ENCODE data around the gene EYA4.

Gene EYA4

GRCh38 chr6:133254552-133255228, 13.5 kb downstream of the EYA4 start:
- Mint-ChIP-seq H3K36me3 (ENCODE audit: low read depth) (no peaks in the 10 kb centered on the region), H3K27me3 (peaks cover 3% of the 10 kb centered on the region), H3K4me3 (no peak overlapping the region), H3K27ac (no peak overlapping the region), H3K9me3 (no peaks in the 10 kb centered on the region), H3K4me1 (no peaks in the 10 kb centered on the region)
- DNase-seq: no peak
- no peak for ATAC-seq

DNA sequence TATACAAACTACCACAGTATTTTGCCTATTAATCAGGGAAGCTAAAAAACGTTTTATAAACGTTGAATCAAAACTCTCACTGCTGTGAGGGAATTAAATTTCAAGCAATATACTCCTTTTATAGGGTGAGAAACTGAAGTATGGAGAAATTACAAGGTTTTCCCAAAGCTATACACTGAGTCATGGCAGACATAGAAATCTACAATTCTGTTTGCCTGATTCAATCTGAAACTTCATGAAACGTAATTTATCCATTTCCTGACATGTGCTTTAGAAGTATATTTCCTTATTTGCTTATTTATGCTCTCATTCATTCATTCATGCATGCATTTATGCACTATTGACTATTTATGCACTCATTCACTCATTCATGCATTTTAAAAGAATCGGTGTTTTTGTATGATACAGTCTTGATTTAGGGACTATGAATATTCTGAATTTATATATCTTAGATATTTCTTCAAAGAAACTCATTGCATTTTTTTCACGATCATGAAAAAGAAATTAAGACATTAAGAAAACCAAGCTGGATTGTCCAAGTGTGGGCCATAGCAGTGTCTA, 16.5 kb downstream of the EYA4 start:
- Mint-ChIP-seq H3K4me1 (no peaks in the 10 kb centered on the region), H3K27ac (no peak overlapping the region), H3K4me3 (no peak overlapping the region), H3K36me3 (ENCODE audit: low read depth) (no peaks in the 10 kb centered on the region), H3K27me3 (peaks cover 6% of the 10 kb centered on the region), H3K9me3 (no peaks in the 10 kb centered on the region)
- ATAC-seq (no peak), DNase-seq (no peak)

DNA sequence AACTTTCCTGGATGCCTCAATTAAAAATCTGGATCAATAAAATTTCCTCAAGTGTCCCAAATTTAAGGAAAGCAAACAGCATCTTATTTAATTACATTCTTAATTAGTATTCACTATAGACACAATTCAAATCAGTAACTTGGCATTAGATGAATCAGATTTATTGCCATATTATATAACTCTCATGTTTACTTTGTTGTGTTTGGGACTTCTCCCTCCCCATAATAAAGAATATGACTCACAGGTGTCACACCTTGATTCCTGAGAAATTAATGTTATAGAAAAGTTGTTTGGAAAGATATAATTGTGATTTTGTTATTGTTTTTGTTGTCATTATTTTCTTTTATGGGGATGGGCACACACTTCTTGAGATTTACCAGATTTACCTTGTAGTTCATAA, 18.4 kb downstream of the EYA4 start:
- no peak overlapping the region for H3K4me3 Mint-ChIP-seq
- H3K36me3 Mint-ChIP-seq (ENCODE audit: low read depth): no peaks in the 10 kb centered on the region
- no peak overlapping the region for H3K27ac Mint-ChIP-seq
- H3K9me3 Mint-ChIP-seq: no peaks in the 10 kb centered on the region
- ATAC-seq: no peak
- DNase-seq: no peak
- H3K4me1 Mint-ChIP-seq: no peaks in the 10 kb centered on the region
- H3K27me3 Mint-ChIP-seq: peaks cover 5% of the 10 kb centered on the region

- no peaks in the 10 kb centered on the region for H3K4me1 Mint-ChIP-seq
- no peak overlapping the region for H3K4me3 Mint-ChIP-seq
- H3K36me3 Mint-ChIP-seq (ENCODE audit: low read depth): no peaks in the 10 kb centered on the region
- no peak overlapping the region for H3K27ac Mint-ChIP-seq
- H3K9me3 Mint-ChIP-seq: no peaks in the 10 kb centered on the region
- peaks cover 5% of the 10 kb centered on the region for H3K27me3 Mint-ChIP-seq
- no peak for ATAC-seq
- no peak for DNase-seq
Measured at GRCh38 chr6:133262804-133263203, 21.6 kb downstream of the EYA4 start.

DNA sequence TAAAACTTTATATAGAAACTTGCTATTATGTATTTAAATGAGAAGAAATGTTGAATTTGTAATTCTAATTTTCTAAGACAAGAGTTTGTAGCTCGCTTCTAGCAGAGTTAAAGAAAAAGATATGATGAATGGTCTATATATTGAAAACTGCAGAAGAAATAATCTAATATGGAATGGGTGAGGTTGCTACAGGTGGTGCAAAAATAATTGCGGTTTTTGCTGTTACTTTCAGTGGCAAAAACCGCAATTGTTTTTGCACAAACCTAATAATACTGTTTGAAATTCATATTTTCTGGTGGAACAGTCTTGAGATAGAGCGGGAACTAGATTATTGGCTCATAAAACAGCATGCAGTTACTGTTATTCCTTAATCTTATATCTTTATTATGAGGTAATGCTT, 23.9 kb downstream of the EYA4 start:
- H3K9me3 Mint-ChIP-seq: no peaks in the 10 kb centered on the region
- peaks cover 5% of the 10 kb centered on the region for H3K27me3 Mint-ChIP-seq
- ATAC-seq (no peak), DNase-seq (no peak)
- no peaks in the 10 kb centered on the region for H3K36me3 Mint-ChIP-seq (ENCODE audit: low read depth)
- H3K27ac Mint-ChIP-seq: no peak overlapping the region
- H3K4me3 Mint-ChIP-seq: no peak overlapping the region
- no peaks in the 10 kb centered on the region for H3K4me1 Mint-ChIP-seq

DNA sequence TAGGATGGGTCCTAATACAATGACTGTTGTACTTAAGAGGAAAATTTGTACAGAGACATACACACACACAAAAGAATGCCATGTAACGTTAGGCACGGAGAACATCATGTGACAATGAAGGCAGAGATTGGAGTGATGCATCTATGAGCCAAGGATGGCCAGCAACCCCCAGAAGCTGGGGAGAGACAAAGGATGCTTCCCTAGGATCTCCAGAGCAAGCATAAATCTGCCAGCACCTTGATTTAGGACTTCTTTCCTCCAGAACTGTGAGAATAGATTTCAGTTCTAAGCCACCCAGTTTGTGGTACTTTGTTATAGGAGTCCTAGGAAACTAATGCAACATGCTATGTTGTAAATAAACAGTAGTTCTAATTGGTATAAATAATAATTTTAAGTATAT, 25.0 kb downstream of the EYA4 start:
- H3K4me1 Mint-ChIP-seq: no peaks in the 10 kb centered on the region
- no peaks in the 10 kb centered on the region for H3K9me3 Mint-ChIP-seq
- no peak overlapping the region for H3K27ac Mint-ChIP-seq
- H3K36me3 Mint-ChIP-seq (ENCODE audit: low read depth): no peaks in the 10 kb centered on the region
- H3K4me3 Mint-ChIP-seq: no peak overlapping the region
- no peak for ATAC-seq
- H3K27me3 Mint-ChIP-seq: peaks cover 1% of the 10 kb centered on the region
- DNase-seq: no peak

GRCh38 chr6:133268621-133269020, 27.5 kb downstream of the EYA4 start:
- H3K4me3 Mint-ChIP-seq: no peak overlapping the region

GRCh38 chr6:133274813-133275212, 33.7 kb downstream of the EYA4 start:
- H3K36me3 Mint-ChIP-seq (ENCODE audit: low read depth): no peaks in the 10 kb centered on the region
- no peaks in the 10 kb centered on the region for H3K27me3 Mint-ChIP-seq
- no peak overlapping the region for H3K4me3 Mint-ChIP-seq
- H3K27ac Mint-ChIP-seq: no peak overlapping the region
- ATAC-seq: no peak
- no peak for DNase-seq
- H3K9me3 Mint-ChIP-seq: no peaks in the 10 kb centered on the region
- no peaks in the 10 kb centered on the region for H3K4me1 Mint-ChIP-seq

More at GRCh38 chr6:133268621-133269020, 27.5 kb downstream of the EYA4 start:
- Mint-ChIP-seq H3K9me3 (no peaks in the 10 kb centered on the region), H3K36me3 (ENCODE audit: low read depth) (no peaks in the 10 kb centered on the region), H3K27me3 (peaks cover 1% of the 10 kb centered on the region), H3K4me1 (no peaks in the 10 kb centered on the region), H3K27ac (no peak overlapping the region)
- DNase-seq (no peak), ATAC-seq (no peak)

DNA sequence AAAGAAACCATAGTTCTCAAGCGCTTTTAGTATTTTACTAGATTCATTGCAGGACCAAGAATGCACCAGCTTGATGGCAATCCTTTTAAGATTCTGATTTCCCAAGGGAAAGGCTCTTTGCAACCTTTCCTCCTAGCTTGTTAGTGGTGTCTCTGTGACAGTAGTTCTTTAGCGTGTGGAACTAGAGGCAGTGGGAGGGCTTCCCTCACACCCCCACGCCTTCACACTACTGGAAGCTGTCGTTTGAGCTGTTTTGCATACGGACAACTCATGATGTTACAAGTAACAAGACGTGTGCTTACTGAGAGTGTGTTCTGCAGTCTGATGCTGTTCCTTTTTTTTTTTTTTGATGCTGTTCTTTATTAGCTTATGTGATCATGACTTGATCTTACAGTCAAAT, 34.1 kb downstream of the EYA4 start:
- Mint-ChIP-seq H3K4me3 (no peak overlapping the region), H3K4me1 (no peaks in the 10 kb centered on the region), H3K9me3 (no peaks in the 10 kb centered on the region), H3K36me3 (ENCODE audit: low read depth) (no peaks in the 10 kb centered on the region), H3K27me3 (no peaks in the 10 kb centered on the region), H3K27ac (no peak overlapping the region)
- DNase-seq (no peak), ATAC-seq (no peak)

GRCh38 chr6:133277228-133277899, 36.2 kb downstream of the EYA4 start:
- DNase-seq: no peak
- Mint-ChIP-seq H3K4me1 (no peaks in the 10 kb centered on the region), H3K9me3 (no peaks in the 10 kb centered on the region), H3K27ac (no peak overlapping the region), H3K27me3 (no peaks in the 10 kb centered on the region), H3K4me3 (no peak overlapping the region), H3K36me3 (ENCODE audit: low read depth) (no peaks in the 10 kb centered on the region)
- no peak for ATAC-seq

- H3K36me3 Mint-ChIP-seq (ENCODE audit: low read depth): no peaks in the 10 kb centered on the region
Measured at GRCh38 chr6:133277900-133278545, 36.9 kb downstream of the EYA4 start.

GRCh38 chr6:133286765-133287164, 45.6 kb downstream of the EYA4 start:
- Mint-ChIP-seq H3K4me3 (no peak overlapping the region), H3K27me3 (peaks cover 2% of the 10 kb centered on the region), H3K4me1 (no peaks in the 10 kb centered on the region), H3K9me3 (no peaks in the 10 kb centered on the region), H3K36me3 (ENCODE audit: low read depth) (no peaks in the 10 kb centered on the region), H3K27ac (no peak overlapping the region)
- ATAC-seq: no peak
- DNase-seq: no peak

More at GRCh38 chr6:133277900-133278545, 36.9 kb downstream of the EYA4 start:
- Mint-ChIP-seq H3K27me3 (no peaks in the 10 kb centered on the region), H3K4me1 (no peaks in the 10 kb centered on the region), H3K4me3 (no peak overlapping the region), H3K27ac (no peak overlapping the region), H3K9me3 (no peaks in the 10 kb centered on the region)
- DNase-seq (no peak), ATAC-seq (no peak)

DNA sequence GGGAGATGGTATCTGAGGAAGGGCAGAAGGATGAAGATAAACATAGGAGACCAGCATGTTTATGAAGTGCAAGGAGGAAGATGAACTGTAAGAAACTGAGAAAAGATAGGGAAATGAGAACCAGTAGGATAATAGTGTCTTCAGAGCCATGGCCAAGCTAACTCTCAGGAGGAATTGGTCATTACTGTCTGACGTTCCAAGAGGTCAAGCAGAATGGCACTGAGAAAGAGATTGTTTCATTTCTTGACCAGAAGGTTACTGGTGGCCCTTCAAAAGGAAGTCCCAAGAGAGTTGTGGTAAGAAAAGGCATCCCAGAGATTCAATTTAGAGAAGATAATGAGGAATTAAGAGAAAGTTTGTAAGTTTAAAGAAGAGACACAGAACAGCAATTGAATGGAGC, 47.5 kb downstream of the EYA4 start:
- H3K27me3 Mint-ChIP-seq: peaks cover 2% of the 10 kb centered on the region
- H3K36me3 Mint-ChIP-seq (ENCODE audit: low read depth): no peaks in the 10 kb centered on the region
- ATAC-seq (no peak), DNase-seq (no peak)
- no peaks in the 10 kb centered on the region for H3K4me1 Mint-ChIP-seq
- no peaks in the 10 kb centered on the region for H3K9me3 Mint-ChIP-seq
- no peak overlapping the region for H3K27ac Mint-ChIP-seq
- no peak overlapping the region for H3K4me3 Mint-ChIP-seq

GRCh38 chr6:133289733-133290306, 48.7 kb downstream of the EYA4 start:
- Mint-ChIP-seq H3K9me3 (no peaks in the 10 kb centered on the region), H3K27me3 (peaks cover 2% of the 10 kb centered on the region), H3K27ac (no peak overlapping the region), H3K4me1 (no peaks in the 10 kb centered on the region), H3K4me3 (no peak overlapping the region), H3K36me3 (ENCODE audit: low read depth) (no peaks in the 10 kb centered on the region)
- no peak for ATAC-seq
- DNase-seq: no peak

DNA sequence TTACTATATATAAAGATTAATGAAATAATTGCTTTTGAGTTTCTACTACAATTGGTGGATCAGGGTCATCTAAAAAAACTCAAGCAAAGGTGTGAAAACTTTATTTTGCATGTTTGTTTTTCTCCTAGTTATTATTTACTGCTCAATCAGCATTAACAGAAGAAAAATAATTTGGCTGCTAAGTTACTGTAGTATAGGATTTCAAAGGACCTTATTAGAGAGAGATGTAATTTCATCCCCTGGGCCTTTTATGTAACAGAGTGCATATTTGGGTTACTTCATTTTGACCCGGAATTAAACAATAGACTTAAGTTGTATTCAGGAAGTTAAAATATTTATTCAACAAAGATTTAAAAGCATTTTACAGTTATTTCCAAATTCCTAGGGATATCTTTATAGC, 49.8 kb downstream of the EYA4 start:
- DNase-seq (no peak), ATAC-seq (no peak)
- Mint-ChIP-seq H3K27me3 (no peaks in the 10 kb centered on the region), H3K36me3 (ENCODE audit: low read depth) (no peaks in the 10 kb centered on the region), H3K4me3 (no peak overlapping the region), H3K9me3 (no peaks in the 10 kb centered on the region), H3K27ac (no peak overlapping the region), H3K4me1 (no peaks in the 10 kb centered on the region)
